NCI-H1417 treated with DMSO at 0.1 percent for 48 hours (cell line): ENCODE results near the gene OTX1.

ENCODE experiments used
- DNase-seq: peaks from one replicate; lab custom pipeline; 2025; lab: John Stamatoyannopoulos, UW

OTX1 gene

DNA sequence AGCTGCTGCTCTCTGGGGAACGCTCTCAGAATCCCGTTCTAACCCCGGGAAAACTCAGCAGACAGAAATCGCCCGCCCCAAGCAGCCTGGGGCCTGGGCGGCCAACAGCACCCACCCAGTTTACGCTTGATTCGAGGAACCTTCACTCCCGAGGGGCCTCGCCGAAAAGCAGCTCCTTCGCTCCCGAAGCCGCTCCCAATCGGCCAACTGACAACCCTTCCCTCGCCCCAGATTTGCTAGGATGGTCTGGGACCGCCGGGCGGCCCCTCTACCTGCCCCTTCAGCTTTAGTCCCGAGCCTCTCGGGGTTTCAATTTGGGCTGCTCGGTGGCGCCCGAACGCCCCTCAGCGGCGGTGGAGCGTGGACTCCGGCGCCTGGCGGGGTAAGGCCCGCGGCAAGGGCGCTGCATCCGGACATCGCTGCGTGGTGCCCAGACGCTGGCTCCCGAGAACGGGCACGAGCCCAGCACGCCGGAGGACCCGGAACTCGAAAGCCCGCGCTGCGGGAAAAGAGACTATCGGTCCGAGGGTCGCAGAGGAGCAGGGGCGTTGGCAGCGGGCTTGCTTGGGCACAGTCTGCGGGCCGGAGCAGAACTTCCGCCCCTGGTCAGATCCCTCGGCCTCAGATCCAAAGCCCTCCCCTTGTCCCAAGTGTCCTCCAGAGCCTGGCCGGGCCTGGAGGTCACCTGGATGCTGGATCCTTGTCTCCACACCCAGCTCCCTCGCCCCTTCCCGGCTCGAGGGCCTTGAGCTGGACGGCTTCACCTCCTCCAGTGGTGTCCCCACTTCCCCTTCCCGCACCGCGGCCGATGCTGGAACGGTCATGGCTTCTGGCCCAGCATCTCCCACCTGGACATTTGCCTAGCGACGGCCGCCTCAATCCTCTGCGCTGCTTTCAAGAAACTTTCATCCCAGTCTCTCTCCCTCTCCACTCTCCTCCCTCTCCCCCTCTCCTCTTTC is 3.0 kb upstream of the OTX1 start:
- DNase-seq, result no peak

DNA sequence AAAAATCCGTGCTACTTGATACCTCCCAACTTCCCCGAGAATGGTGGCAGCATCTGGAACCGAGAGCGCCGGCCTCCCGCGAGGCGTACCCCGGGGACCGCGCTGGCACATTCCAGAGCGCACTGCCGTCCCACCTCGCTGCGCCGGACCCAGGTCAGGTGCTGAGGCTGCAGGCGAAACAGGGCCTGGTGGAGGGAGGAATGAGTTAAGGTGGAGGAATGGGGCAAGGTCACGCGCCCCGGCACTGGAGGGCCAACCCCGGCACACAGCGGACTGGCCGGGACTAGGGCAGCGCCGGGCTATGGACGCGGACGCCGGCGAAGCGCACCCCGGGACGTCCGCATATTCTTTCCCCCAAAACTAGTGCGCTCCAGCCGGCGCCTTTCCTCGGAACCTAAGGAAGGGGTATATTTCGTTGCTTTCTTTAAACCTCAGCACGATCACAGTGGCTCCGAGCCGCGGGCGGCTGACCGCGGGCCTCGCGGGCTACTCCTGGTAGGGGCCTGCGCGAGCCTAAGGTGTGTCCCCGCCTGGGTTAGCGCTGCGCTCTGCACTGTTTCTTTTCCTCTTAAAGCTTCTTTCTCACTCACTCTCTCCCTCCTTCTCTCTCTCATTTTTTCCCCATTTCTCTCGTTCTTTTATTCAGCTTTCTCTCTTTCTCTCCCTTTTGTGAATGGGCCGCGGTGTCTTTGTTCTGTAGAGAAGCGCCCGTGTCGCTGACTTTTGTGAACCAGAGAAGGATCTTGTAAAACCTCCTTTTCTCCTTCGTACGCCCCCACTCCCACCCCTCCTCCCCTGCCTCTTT is 2.1 kb upstream of the OTX1 start:
- DNase-seq, result no peak

DNA sequence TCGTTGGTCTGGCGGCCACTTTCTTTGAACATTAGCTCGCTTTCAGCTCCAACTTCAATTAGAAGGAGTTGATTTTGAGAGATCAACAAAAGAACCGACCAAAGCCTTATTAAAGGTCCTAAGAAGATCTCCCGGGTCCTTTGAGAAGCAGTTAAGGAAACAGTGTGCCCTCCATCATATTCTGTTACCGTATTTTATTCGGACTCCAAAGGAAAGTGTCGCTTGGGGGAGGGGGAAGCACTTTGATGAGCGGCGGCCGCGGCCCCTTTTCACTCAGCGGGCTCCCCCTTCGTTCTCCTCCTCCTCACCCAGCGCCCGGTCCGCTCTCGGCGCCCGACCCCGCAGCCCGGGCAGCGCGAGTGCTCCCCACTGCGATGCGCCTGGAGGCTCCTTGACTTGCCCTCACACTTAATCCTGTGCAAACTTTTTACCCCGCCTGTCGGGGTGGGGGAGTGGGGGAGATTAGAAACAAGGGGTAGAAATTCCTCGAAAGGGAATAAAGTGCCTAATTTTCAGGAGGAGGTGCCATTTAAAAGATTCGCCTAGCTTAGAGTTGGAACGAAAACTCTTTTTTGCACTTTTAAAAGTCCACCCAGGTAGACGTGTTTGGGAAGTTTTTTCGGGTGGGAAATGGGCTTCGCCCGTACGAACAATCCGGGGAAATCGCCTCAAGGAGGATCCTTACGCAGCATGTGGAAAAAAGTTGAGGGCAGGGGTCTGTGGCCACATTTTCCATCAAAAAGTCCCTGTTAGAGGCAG is 1.2 kb upstream of the OTX1 start:
- no peak for DNase-seq

DNA sequence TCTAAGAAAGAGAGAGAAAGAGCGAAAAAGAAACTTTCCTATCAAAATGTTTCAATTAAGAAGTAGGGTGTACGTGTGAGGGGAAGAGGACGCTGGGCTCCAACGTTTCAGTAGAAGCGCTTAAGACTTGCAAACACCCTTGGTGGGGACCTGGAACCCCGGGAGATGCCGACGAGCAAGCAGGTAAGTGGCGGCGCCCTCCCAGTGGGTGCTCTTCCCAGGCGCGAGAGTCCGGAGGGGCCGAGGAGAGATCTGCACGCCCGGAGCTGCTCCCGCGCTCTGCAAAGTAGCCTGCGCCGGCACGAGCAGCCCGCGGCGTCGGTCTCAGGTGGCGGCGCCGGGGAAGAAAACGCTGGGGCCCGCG is 678 bp upstream of the OTX1 start:
- DNase-seq, result no peak

DNA sequence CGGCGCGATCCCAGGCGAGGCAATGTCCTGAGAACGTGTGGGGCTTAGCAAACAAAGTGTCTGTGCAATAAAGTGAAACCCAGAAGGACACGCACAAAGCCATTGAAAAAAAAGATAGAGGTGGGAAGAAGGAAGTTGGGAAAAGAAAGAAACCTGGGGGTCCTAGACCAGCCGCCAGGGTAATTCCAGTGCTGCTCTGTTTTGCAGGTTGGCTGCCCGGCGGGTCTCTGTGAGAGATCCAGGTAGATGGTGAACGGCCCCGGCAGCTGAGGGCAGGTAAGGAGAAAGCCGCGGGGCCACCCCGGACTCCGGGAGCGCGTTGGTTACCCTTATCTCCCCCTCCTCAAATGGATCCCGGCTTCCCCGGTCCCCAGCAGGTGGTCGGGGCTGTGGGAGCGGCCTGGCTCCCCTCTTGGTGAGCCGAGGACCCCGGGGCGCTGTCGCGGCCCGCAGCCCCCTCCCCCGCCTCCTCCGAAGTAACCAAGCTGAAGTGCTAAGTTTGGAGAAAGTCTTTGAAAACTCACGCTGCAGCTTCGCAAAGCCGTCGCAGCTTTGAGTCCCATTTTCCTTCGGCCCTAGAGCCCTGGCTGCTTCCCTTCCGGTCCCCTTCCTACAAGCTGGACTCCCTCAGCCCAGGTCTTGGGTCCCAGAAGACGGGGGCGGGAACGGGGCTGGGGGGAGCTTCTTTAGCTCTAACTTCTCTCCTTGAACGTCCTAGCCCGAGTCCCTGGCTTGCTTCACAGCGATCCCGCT is 588 bp downstream of the OTX1 start:
- DNase-seq, result no peak

DNA sequence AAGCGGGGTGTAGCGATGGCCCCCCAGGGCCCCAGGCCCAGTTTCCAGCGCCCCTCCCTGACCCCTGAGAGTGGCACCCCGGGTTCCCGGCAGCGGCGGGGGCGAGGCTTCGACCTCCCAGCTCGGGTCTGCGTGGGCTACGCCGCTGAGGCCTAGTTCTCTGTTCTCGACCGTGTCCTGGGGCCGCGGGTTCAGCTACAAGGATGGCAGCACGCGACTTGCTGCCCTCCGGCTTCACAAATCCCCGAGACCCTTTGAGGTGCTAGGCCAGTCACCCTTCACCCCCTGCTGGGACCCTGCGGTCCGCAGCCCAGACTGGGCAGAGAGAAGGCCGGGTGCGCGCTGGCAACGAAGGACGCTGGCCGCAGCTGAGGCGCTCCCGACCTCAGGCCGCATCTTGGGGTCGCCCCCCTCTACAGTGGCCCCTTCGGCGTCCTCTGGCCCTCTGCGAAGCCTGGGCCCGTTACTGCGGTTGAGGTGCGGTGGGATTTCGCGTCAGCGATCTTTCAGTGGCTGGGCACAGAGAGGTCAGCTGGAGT is 1.2 kb downstream of the OTX1 start:
- no peak for DNase-seq

DNA sequence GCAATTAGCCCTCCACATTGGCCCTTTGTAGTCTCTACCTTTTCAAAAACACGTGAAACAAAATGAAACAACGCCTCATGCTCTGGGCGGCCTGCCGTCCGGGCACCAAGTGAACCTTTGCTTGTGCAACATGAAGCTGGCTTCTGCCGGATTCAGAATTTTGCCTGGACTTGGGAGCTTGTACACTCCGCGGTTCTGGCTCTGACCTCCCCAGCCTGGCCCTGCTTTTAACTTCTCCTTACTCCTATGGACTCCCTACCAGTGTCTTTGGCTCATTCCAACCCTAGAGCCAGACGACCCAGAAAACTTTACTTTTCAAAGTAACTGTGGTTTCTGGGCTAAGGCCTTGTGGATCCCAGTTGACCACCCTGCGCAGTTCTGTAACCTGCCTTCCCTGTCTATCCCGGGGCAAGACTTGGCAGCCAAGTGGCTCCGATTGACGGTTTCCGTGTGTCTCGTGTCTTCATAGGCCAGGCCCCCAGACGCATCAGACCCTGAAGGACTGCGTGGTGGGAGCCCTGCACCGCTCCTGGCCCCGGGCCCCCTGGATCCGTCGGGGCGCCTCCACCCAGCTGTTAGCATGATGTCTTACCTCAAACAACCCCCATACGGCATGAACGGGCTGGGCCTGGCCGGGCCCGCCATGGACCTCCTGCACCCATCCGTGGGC is 1.9 kb downstream of the OTX1 start:
- no peak for DNase-seq

DNA sequence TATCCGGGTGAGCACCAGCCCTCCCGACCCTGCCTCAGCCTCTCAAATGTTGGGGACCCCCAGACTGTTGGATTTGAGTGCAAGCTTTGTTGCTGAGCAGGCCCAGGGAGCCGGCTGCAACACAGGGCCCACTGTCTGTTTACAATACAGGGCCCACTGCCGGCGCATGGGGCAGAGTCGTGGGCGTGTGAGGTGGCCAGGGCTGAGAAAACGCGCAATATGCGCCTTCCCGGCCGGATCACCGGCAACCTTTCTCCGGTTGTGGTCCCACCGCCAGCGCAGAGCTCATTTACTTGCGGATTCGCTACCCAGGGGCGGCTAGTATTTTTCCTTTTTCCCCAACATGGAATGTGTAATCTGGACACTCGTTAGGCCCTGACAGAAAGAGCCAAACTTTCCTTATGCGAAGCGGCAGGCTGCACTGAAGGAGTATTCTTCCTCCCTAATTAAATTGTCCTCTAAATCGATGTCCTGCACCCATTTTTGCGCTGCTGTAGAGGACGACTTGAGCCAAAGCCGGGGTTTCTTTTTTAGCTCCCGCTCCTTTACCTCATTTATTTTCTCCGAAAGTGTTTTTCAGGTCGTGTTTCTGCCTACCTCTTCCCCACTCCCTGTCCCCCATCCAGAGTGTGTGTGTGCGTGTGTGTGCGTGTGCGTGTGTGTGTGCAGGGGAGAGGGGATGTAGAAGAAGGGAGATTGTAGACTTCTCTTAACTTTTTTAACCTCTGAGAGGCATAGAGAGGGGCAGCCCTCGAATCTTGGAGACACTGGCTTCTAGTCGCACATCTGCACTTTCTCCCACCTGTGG is 2.7 kb downstream of the OTX1 start:
- DNase-seq, result no peak

DNA sequence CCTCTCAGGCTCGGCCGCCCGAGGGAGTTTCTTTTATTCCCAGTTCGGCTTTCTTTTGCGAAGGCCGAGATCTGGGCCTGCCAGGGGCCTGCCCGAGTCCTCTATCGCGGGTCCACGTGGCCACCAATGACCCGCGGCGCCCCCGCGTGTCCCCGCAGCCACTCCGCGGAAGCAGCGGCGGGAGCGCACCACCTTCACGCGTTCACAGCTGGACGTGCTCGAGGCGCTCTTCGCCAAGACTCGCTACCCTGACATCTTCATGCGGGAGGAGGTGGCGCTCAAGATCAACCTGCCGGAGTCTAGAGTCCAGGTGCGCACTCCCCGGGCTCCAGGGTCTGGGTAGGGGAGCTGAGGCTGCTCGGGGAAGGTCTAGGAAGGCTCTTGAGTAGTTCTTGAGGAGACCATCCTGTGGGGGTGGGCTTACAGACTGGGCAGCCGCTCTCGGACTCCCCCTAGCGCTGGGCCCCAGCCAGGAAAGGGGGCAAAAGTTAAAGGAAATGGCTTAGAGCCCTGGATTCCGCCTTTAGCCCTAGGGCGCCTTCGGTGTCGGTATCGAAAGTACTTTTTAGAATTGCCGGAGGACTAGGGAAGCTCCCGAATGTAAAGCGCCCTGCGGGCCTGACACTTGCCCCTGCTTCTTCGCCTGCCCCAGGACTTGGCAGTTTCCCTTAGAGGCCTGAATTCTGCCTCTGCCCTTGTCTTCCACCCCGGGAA is 3.4 kb downstream of the OTX1 start:
- no peak for DNase-seq

DNA sequence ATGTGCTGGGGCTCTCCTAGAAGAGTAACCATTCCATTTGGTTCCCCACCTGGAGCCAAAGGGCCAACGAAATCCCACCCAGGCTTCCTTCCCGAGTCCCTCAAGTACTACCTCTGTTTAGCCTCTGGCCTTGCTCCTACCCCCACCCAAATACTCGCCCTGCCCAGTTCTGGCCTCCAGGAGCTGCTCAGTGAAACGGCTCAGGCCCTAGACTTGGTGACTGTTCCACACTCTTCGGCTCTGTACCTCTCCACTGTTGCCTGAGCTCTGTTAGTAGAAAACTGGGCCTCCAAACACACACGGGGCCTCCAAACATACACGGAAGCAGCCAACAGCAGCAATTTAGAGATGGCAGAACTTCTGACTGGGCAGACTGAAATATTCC is 4.2 kb downstream of the OTX1 start:
- no peak for DNase-seq

DNA sequence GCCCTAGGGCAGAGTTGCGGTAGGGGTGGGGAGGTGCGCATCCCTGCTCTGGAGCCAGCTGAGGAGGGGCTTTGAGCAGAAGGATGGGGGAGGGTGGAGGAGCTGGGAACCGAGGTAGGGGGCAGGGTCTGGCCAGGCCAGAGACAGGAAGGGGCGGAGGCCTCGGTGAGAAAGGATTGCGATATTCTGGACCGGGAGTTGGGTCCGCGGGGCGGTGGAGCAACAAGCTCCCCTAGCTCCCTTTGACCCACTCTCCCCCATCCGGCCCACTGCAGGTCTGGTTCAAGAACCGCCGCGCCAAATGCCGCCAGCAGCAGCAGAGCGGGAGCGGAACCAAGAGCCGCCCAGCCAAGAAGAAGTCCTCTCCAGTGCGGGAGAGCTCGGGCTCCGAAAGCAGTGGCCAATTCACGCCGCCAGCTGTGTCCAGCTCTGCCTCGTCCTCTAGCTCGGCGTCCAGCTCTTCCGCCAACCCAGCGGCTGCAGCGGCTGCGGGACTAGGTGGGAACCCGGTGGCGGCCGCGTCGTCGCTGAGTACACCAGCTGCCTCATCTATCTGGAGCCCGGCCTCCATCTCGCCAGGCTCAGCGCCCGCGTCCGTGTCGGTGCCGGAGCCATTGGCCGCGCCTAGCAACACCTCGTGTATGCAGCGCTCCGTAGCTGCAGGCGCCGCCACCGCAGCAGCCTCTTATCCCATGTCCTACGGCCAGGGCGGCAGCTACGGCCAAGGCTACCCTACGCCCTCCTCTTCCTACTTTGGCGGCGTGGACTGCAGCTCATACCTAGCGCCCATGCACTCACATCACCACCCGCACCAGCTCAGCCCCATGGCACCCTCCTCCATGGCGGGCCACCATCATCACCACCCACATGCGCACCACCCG is 4.8 kb downstream of the OTX1 start:
- DNase-seq, result no peak

DNA sequence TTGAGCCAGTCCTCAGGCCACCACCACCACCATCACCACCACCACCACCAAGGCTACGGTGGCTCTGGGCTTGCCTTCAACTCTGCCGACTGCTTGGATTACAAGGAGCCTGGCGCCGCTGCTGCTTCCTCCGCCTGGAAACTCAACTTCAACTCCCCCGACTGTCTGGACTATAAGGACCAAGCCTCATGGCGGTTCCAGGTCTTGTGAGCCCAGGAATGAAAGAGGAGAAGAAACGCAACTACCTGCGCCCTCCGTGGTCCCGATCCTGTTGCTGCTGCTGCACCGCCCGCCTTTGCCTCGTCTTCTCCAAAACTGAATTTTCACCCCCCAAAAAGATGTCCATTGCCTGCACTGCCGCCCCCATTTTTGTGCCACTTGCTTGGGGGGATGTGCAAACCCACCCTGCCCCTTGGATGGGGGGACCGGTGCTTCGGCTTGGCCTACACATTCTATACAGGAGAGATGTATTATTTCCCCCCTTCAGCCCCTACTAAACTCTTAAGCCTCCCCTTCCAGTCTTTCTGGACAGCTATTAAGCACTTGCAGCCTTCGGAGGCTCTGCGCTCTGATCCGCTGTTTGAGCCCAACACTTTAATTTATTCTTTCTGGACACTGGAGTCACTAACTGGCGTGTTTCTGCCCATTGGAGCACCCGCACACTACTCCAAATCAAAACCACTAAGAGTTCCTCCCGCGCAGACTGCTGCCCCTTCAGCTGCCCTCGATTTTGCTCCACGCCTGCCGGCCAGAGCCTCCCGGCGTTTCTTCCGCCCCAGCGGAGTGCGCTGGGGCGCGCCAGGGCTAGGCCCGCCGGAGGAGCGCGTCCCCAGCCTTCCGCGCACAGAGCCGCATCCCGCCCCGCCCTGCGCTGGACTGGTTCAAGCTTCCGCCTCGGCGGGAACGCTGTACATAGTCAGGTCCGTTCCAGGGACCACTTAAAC is 5.7 kb downstream of the OTX1 start:
- DNase-seq, result no peak

DNA sequence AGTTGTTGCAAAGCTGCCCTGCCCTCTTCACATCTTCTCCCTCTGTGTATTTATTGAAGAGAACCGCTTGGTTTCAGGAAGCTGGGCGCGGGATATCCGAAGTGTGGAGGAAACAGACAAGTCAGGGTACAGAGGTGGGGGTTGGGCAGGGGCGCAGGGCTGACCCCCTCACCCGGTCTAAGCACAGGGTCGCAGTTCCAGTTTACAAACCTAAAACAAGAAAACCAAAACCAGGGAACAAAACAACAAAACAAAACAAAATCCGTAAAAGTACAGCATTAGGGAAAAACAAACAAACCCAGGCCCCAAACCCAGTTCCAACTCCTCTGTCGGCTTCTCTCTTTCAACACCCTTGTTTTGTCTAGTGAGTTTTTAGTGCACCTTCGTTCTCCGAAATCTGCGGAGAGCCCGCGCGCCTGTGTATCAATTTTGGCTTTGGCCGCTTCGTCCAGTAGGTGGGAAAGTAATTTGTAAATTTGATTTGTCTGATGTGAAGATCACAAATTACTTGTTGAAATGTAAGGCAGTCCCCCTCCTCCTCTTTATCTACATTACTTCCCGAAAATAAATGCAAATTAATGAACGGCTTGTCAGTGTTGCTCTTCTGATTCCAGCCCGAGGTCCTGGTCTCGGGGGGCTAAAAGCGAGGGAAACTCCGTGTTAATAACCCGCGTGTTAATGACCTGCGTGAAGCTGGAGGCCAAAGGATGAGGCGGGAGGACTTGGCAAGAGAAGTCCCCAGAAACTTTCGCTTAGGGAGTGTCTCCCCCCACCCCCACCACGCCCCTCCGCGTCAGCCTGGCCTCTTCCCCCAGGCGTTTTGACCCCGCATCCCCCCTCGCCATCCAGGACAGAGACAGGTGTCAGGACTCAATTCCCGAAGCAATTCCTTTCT is 6.9 kb downstream of the OTX1 start:
- no peak for DNase-seq

DNA sequence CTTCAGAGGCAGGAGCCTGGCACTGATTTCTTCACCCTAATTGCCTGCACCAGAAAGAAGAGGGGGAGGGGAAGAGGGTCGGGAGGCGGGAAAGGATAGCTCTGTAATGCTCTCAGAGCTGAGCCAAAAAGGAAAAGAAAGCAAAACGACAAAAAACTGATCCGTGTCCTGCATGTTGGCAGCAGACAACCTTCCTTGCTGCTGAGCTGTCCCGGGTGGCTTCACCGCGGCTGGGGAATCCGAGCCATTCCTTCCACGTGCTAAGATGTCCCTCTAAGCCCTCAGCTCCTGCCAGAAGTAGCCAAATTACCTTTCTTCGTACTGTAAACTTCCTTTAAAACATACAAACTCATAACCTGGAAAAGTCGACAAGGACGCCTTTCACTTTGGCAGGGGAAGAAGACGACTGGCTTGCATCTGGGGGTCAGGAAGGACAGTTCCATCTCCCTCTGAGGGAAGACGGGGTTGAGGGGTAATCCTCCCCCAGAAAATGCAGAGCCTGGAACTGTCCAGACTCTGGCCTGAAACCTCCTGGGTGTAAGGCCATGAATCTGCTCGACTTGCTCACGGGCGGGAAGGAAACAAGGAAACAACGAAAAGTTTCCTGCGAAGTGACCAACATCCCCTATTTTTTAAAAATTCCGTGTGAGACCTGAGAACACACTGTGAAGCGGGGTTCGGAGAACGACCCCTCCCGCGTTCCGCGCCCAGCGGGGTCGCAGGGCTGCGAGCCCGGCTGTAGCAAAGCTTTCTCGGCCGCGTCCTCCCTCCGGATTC is 7.7 kb downstream of the OTX1 start:
- no peak for DNase-seq
